ENCODE measurements around the gene HTD2.
"Not testable (repeated sequence)": the region's sequence is repeated elsewhere in the genome, so short reads cannot be mapped to it uniquely, and the experiment has no call there.

The HTD2 gene

DNA sequence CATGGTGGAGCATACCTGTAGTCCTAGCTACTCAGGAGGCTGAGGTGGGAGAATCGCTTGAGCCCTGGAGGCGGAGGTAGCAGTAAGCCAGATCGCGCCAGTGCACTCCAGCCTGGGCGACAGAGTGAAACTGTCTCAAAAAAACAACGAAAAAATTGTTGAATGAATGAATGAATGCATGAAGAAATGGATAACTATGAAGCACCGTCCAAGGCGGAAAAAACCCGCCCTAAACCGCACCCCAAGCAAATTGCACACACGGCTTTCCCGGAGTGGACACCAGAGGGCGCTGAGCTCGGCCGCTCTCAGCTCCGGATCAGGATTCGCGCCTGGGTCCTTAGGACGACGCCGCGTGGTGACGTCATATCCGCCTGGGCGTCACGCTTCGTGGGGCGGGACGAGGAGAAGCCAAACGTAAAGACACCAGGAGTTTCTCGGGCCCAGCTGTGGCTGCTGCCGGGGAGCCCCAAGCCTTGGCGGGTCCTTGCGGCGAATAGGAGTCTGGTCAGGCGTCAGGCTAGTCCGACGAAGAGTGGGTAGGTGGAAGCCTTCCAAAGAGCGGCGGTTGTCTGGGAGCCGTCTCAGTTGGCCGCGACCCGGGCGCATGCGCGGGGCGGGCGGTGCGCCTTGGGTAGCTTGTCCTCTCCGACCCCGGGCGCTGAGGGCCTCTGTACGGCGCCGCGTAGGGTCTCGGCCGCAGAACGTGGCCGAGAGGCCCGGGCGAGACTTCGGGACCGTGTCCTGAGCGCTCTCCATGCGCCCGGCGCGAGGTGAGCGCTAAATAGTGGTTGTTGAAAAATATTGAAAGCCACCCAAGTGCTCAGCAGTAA lies at the start of gene HTD2, which contains the start of gene RPP14:
TSS of gene HTD2 (plus strand) at position 639 of the 830 bp plus-strand sequence. CDS start 11,094 bp downstream, outside the sequence.
TSS of gene RPP14 (plus strand) at position 364 of the 830 bp plus-strand sequence. CDS start 4,085 bp downstream, outside the sequence.
- DNase-seq: peak; percentile 99

DNA sequence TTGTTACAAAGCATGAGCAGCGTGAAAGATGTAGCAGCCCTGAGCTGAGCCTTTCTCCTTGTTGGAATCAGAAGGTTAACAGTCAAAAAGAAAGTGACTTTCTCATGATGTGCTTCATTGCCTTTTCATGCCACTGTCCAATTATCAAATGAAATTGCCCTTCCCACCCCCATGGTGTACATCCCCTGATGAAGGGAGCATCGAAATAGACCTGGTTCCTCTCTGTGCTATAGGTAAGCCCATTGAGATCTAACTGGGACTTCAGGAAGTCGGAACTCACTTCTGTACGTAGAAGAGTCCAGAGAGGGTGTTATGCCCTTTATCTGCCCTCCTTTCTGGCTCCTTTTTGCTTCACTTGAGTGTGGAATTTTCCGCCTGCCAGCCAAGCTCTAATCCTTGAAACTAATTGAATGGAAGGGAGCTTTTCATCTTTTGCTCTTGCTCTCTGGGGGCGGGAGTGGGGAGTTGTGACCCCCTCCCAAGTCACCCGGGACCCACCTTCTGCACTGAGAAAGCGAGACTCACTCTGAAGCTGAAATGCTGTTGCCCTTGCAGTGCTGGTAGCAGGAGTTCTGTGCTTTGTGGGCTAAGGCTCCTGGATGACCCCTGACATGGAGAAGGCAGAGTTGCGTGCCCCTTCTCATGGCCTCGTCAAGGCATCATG lies 47.8 kb upstream of the HTD2 start:
- no peak for DNase-seq

DNA sequence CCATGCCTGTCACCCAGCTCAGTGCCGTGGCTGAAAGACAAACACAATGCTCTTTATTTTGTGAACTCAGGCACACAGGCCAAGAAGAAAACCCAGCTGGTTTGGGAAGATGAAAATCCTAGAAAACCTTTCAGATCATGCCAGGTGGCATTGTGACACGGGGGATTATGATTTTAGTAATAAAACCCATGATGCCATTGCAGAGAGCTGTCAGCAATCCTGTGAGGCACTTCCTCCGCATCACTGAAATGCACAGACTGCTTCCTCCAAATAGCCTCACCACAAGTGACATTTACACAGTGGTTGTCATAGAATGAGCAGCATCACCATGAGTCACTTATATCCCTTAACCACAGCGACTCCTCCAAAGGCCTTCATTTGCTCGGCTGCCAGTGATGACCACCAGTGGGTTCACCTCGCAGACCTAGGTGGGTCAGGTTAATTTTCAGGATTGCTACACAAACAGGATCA lies 46.0 kb upstream of the HTD2 start:
- DNase-seq: no peak

DNA sequence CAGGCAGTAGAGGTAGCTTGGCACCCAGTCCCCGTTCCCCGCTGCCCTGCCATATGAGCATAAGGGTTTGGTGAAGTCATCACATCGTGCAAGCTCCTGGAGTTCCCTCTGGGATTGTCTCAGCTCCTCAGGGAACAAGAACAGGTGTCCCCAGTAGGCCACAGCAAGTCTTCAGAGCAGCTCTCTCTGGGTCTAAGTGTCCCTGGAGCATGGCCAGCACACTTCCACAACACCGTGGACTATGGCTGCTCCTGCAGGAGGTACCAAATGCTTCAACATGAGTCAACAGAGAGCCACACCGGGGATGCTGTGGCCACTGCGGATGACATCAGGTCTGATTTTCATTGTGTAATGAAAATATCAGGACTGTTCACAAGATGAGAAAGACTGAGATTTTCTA lies 45.6 kb upstream of the HTD2 start:
- DNase-seq: no peak

DNA sequence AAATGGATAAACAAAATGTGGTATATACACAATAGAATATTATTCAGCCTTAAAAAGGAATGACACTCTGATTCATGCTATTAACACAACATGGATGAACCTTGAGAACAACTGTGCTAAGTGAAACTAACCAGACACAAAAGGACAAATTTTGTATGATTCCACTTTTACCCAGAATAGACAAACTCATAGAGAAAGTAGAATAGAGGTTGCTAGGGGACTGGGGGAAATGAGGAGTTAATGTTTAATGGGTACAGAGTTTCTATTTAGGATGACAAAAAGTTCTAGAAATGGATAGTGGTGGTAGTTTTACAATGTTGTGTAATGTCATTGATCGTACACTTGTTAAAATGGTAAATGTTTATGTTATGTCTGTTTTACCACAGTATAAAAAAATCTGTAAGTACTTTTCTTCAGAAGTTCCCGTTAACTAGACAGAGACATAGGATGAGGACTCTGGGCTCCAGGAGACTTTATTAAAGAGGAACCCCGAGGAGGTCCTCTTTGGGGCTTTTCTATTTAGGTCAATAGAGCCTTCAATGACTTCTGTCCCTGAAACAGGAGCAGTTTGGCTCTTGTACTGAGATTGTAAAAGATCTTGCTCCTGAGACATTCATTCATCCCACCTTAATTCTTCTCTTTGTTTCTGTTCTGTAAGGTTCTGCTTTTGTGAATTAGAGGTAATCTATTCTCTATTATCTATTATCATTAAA lies 44.2 kb upstream of the HTD2 start:
- no peak for DNase-seq

DNA sequence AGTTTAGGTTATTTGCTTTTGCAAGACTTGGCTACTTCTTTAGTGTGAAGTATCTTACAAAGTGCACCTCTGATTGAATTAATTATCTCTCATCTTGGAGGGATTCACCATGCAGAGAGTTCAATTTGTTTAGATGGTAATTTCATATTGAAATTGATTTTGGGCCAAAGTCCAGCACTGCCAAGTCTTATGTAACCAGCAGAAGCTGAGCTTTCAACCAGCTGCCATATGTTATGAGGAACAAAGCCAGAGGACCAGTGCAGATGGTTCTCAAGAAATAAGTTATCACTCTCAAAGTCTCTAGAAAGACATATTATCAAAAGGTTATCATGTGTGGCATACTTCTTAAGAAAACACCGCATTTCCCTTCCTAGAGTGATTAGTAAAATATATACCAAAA lies 39.7 kb upstream of the HTD2 start:
- no peak for DNase-seq

DNA sequence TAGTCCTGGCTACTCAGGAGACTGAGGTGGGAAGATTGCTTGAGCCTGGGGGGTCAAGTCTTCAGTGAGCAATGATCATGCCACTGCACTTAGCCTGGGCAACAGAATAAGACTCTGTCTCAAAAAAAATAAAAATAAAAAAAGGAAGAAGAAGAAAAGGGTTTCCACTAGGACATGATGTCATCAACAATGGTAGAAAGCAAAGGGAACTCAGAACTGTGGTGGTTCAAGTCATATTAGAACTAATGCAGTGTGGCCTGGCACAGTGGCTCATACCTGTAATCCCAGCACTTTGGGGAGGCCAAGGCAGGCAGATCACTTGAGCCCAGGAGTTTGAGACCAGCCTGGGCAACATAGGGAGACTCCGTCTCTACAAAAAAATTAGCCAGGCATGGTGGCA lies 38.8 kb upstream of the HTD2 start:
- DNase-seq: not testable (repeated sequence)

DNA sequence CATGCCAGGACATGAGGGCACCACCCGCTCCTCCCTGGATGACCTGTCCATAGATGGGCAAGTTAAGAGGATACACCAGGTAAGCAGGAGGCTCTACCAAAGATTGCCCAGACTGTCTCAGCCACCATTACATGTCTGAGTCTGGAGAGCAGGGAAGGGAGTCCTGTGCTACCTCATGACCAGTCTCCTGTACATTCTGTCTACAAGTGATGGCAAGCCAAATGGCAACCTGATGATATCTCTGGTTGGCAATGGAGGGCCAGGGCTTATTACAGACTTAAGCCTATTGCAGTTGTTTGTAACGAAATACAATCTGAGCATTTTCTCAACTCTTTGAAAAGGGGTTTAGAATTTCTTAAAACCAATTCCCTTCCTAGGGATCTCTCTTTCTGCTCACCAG lies 37.0 kb upstream of the HTD2 start:
- no peak for DNase-seq

DNA sequence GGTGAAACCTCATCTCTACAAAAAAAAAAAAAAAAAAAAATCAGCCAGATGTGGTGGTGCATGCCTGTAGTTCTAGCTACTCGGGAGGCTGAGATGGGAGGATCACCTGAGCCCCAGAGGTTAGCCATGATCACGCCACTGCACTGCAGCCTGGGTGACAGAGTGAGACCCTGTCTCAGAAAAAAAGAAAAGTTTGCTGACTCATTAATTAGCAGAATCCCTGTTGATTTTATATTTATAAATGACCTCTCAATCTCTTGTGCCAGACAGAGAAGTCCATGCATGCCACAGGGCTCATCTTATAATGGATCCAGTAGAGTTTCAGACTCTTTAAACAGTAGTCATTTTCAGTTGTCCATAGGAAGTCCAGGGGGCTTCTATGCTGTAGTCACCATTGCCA lies 35.8 kb upstream of the HTD2 start:
- DNase-seq: no peak

DNA sequence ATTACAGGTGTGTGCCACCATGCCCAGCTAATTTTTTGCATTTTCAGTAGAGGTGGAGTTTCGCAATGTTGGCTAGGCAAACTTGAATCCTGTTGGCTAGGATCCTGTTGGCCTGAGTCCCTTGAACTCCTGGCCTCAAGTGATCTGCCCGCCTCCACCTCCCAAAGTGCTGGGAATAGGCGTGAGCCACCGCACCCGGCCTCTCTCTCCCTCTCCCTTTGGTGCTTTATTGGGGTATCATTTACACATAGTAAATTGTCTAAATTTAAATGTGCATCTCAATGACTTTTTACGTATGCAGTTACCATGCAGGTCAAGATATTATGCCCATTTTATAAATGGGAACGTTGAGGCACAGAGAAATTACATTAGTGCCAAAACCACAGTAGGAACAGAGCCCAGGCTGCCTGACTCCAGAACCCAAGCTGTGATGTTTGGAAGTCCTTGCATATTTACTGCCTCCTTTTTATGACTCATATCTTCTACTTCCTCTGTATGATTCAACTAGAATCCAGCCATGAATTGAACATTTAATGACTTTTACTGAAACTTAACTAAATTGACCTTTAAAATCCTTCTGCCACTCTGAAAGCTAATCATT lies 34.3 kb upstream of the HTD2 start:
- no peak for DNase-seq

DNA sequence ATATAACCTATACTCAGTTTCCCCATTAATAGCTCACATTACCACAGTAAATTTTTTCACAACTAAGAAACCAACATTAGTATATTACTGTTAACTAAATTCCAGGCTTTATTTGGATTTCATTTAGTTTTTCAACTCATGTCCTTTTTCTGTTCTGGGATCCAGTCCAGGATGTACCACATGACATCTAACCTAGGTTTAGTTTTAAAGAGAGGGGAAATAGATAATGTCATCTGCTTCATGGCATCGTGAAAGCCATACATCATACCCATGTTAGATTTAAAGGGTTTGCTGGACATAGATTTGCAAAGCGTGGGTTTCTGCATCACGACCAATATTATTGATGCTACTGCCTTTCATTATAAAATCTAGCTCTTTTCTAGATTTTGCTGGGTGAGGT lies 33.4 kb upstream of the HTD2 start:
- DNase-seq: no peak

DNA sequence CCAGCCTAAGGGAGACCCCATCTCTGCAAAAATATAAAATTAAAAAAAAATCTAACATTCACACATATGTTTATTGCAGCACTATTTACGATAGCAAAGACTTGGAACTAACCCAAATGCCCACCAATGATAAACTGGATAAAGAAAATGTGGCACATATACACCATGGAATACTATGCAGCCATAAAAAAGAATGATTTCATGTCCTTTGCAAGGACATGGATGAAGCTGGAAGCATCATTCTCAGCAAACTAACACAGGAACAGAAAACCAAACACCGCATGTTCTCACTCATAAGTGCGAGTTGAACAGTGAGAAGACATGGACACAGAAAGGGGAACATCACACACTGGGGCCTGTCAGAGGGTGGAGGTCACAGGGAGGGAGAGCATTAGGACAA lies 33.0 kb upstream of the HTD2 start:
- DNase-seq: not testable (repeated sequence)

DNA sequence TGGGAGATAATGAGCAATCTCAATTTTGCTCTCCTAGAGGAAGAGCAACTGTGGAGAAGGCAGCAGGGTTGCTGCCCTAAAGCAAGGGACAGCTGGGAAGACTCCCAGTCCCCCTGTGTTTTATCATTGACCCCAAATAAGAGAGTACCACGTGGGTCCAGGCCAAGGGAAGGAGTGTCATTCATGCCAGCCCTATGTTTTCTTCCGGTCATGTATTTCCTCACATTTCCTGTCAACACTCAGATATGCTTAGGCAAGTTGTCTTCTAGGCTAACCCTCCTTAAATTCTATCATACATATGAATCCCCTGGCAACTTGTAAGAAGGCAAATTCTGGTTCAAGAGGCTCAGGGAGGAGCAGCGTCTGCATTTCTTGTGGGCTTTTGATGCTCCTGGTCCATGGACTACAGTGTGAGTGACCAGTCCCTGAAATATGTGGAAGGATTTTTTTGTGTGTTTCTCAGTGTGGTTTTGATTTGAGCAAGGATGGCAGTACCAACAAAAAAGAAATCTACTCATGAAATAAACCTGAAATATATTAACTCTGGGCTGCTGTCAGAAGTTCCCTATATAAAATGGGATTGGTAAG lies 32.2 kb upstream of the HTD2 start:
- no peak for DNase-seq

DNA sequence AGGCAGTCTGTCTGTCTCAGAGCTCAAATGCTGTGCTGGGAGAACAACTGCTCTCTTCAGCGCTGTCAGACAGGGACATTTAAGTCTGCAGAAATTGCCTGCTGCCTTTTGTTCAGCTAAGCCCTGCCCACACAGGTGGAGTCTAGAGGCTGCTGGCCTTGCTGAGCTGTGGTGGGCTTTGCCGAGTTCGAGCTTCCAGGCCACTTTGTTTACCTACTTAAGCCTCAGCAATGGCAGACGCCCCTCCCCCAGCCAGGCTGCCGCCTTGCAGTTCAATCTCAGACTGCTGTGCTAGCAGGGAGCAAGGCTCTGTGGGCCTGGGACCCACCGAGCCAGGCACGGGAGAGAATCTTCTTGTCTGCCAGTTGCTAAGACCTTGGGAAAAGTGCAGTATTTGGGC lies 25.3 kb upstream of the HTD2 start:
- no peak for DNase-seq

DNA sequence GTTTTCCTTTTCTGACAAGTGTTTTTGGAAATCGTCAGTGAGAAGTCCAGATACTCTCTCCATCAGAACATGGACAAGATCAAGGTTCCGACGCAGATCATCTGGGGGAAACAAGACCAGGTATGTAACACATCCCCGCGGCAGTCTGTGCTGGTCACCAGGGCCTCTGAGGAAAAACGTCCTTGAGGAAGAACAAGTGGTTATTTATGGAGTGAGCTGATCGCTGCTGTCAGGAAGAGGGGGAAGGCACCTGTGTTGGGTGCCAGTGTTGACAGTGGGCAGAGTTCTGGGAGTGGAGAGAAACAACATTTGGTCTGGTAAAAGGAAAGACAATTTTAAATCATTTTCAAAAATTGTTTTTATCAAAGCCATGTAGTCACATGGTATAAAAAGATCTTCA lies 21.0 kb upstream of the HTD2 start:
- DNase-seq: no peak

DNA sequence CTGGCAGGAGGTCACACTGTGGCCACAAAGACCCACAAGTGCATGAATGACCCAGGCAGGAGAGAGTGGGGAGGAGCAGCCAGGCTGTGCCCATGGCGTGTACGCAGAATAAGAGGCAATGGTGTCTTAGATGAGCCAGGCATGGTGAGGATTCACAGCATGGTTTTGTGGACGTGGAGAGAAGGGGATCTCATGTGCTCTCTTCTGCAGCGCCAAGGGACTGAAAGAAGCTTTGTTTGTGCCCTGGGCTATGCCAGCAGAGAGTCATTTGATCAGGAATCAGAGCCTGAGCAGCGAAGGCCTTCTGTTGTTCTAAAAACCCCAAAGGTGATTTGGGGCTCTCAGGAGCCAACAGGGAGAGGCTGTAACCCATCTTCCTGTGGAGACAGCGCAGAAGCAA lies 19.0 kb upstream of the HTD2 start:
- no peak for DNase-seq

DNA sequence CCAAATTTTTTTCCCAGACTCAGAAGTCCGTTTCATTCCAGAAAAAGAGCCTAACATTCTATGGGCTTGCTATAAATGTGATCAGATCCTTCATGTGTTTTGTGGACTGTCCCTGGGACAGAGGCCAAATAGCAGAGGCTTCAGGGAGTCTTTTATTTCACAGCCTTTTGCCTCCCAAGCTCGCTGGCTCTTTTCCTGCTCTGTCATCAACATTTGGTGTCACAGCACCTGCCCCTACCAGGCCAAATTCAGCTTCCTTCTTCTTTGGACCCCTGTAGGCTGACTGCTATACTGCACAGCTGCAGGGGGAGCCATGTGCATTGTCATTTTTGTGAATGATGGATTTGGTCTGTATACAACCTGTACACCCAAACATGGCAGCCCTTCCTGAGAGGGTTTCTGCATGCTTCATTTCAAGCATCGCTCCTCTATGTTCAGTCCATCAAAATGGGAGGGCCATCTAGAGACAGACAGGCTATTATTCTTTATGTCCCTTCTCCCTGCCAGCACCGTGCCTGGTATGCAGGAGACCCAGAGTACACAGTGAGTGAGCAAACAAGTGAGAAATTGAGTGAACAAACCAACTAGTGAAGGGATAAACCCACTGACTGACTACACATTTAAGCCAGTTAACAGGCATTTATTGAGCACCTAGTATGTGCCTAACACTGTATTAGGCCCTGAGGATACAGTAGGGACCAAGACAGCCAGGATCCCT lies 18.1 kb upstream of the HTD2 start:
- no peak for DNase-seq

DNA sequence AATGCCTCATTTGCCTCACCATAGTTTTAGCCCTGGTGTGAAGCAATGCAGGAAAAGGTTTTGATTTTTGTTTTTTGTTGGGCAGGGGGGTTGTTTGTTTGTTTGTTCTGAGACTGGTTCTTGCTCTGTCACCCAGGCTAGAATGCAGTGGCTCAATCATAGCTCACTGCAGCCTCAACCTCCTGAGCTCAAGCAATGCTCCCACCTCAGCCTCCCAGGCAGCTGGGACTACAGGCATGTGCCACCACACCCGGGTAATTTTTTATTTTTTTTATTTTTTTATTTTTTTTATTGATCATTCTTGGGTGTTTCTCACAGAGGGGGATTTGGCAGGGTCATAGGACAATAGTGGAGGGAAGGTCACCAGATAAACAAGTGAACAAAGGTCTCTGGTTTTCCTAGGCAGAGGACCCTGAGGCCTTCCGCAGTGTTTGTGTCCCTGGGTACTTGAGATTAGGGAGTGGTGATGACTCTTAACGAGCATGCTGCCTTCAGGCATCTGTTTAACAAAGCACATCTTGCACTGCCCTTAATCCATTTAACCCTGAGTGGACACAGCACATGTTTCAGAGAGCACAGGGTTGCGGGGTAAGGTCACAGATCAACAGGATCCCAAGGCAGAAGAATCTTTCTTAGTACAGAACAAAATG lies 17.2 kb upstream of the HTD2 start:
- DNase-seq: not testable (repeated sequence)

DNA sequence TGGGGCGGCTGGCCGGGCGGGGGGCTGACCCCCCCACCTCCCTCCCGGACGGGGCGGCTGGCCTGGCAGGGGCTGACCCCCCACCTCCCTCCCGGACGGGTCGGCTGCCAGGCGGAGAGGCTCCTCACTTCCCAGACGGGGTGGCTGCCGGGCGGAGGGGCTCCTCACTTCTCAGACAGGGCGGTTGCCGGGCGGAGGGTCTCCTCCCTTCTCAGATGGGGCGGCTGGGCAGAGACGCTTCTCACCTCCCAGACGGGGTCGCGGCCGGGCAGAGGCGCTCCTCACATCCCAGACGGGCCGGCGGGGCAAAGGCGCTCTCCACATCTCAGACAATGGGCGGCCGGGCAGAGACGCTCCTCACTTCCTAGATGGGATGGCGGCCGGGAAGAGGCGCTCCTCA lies 15.9 kb upstream of the HTD2 start:
- not testable (repeated sequence) for DNase-seq

DNA sequence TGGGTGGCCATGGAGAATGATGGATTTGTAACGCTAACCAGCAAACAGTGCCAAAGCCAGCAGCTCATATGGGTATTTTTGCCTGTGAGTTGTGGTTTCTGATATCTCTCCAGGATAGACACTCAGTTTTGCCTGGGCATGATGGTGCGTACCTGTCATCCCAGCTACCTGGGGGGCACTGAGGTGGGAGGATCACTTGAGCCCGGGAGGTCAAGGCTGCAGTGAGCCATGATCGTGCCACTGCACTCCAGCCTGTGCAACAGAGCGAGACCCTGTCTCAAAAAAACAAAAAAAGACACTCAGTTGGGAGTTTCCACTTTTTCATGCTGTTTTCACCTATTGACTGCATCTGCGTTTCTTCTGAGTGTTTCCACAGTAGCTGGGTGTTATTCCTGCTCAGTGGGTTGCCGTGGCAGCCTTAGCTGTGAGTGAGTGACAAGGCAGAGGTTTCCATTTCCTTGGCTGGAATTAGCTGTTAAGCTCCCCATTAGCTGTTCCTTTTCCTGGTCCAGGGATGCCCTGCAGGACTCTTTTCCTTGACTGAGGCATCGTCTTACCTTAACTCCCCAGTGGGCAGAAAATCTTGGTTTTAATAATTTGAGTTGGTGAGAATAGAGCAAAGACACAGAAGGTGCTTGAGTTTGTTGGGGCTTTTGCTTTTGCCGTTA lies 14.5 kb upstream of the HTD2 start:
- DNase-seq: no peak

DNA sequence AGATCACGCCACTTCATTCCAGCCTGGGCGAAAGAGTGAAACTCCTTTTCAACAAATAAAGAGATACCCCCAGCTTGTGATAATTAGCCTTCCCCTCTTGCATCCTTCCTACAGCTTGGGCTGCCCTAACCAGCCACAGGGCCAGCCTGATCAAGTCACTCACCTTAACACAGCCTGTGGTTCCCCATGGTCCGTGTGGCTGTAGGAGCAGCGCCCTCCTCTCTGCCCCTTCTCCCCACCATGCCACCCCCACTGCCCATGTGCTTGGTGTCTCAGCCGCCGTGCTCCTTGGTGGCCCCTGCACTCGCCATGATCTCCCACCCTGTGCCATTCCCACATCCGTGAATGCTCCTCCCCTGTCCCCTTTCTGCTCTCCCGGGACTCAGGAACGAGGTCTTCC lies 13.5 kb upstream of the HTD2 start:
- DNase-seq: no peak
